ENCODE results near the gene ZNF511. TPM values are rescaled to one million over a fixed set of nuclear protein-coding genes. Genes with fewer than 3 reads are reported as not detected.

ZNF511 gene

DNA sequence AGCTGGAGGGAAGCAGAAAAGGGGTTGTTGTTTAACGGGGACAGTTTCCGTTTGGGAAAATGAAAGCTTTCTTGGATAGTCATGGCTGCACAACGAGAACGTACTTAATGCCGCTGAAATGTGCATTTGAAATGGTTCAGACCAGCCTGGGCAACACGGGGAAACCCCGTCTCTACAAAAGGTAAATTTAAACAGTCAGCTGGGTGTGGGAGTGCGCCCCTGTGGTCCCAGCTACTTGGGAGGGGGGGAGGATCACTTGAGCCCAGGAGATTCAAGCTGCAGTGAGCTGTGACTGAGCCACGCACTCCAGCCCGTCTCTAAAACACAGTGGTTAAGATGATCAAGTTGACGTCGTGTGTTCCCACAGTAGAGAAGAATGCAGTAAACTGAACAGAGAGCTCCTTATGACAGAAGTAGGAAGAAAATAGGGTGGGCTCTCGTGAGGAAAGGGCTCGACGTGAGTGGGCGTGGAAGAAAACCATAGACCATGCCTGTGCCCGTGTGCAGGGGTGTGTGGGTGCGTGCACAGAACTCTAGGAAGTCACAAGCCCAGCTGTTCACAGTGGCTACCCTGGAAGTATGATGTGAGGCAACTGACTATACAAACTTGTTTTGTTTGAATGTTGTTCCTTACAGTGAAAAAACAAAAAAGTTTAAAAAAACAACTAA is 53.2 kb downstream of the ZNF511 start:
- Histone ChIP-seq H3K4me1 (ENCODE audit: control insufficient read depth in 2 of 2, insufficient read depth in 1 of 2, low read depth in 1 of 2, low read length in 2 of 2) (no peaks in the 10 kb centered on the region), H3K9me3 (replicated peaks in 1 of 2; ENCODE audit: control insufficient read depth in 2 of 2, insufficient read depth in 1 of 2, low read depth in 1 of 2, low read length in 2 of 2) (peaks cover 0 to 6% of the 10 kb centered on the region in 2 donors), H3K79me1 (ENCODE audit: low read depth, low read length) (peaks cover 2% of the 10 kb centered on the region), H2BK120ac (ENCODE audit: low read depth, low read length) (no peak overlapping the region), H2AFZ (ENCODE audit: low read length) (no peak overlapping the region), H3K9ac (ENCODE audit: low read depth, low read length, poor library complexity) (no peak overlapping the region), H3K4ac (ENCODE audit: low read length) (no peak overlapping the region), H4K8ac (ENCODE audit: low read depth, low read length) (no peak overlapping the region), H2BK12ac (ENCODE audit: low read length) (no peak overlapping the region), H3K36me3 (replicated peaks in 1 of 2; ENCODE audit: control insufficient read depth in 2 of 2, insufficient read depth in 2 of 2, low read length in 2 of 2) (peaks cover 36 to 53% of the 10 kb centered on the region in 2 donors), H3K18ac (ENCODE audit: low read length) (no peak overlapping the region), H2BK15ac (ENCODE audit: low read length) (no peak overlapping the region), H2AK5ac (ENCODE audit: low read depth, low read length) (no peak overlapping the region), H3K27me3 (ENCODE audit: control insufficient read depth in 3 of 3, insufficient read depth in 3 of 3, low read depth in 1 of 3, low read length in 3 of 3) (no peaks in the 10 kb centered on the region), H3K23ac (ENCODE audit: low read depth, low read length, poor library complexity) (no peak overlapping the region), H3K27ac (replicated peaks; ENCODE audit: low read length) (no peak overlapping the region), H4K91ac (ENCODE audit: low read depth, low read length, poor library complexity) (no peak overlapping the region), H3K14ac (ENCODE audit: low read length) (no peak overlapping the region), H2BK5ac (ENCODE audit: low read length) (peak overlapping the region; percentile 24), H3K4me2 (ENCODE audit: insufficient read depth, low read length, poor library complexity, severe bottlenecking) (no peak overlapping the region), H3K4me3 (ENCODE audit: low read length in 2 of 2) (no peak overlapping the region)
- DNase-seq (ENCODE audit: low spot score), result no peak
- WGBS, 2 donors (ENCODE audit: extremely low coverage in 2 of 2, insufficient read length in 2 of 2, insufficient replicate concordance in 1 of 2), result no CpG with 5 or more reads among the region's 18 CpGs

Small RNA genes lying within 50 kb of the gene (small RNA-seq; reads per million reads assigned to genes)
- not detected for gene BANF1P2 (ENCODE audit: insufficient read depth)

Measured in neuronal stem cell (in vitro differentiated cells).